ENCODE data around the gene SLC9A9.

DNA sequence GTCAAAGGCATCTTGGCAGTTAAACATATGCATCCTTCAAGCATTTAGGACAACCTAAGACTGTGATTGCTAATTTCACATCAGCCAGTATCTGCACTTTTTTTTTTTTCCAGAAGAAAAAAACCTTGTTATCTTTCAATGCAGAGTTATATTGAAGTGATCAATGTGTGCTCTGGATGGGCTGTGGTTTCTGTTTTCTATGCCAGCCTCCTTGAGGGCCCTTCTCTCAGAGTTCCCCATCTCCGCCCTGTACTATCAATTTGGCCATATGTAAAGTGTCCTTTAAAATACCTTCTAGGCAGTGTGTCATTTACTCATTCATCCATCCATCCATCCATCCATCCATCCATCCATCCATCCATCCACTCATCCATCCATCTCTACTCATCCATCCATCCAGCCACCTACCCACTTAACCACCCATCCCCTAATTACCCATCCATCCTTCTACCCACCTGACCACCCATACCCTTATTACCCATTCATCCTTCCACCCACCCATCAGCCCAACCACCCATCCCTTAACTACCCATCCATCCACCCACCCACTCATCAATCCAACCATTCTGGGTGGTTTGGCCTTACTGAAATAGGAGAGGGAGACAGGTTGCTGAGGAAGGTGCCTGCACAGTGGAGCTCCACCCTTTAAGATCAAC, 406.6 kb downstream of the SLC9A9 start:
- TF ChIP-seq, protein P1, sequence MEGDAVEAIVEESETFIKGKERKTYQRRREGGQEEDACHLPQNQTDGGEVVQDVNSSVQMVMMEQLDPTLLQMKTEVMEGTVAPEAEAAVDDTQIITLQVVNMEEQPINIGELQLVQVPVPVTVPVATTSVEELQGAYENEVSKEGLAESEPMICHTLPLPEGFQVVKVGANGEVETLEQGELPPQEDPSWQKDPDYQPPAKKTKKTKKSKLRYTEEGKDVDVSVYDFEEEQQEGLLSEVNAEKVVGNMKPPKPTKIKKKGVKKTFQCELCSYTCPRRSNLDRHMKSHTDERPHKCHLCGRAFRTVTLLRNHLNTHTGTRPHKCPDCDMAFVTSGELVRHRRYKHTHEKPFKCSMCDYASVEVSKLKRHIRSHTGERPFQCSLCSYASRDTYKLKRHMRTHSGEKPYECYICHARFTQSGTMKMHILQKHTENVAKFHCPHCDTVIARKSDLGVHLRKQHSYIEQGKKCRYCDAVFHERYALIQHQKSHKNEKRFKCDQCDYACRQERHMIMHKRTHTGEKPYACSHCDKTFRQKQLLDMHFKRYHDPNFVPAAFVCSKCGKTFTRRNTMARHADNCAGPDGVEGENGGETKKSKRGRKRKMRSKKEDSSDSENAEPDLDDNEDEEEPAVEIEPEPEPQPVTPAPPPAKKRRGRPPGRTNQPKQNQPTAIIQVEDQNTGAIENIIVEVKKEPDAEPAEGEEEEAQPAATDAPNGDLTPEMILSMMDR (IDR thresholded peaks at IDR 0.05) = no peak
- no peak for TF ChIP-seq POLR2A (IDR thresholded peaks at IDR 0.05)

All from thyroid gland (tissue), 4 donors.